Right lobe of liver (tissue), 4 donors: ENCODE results near the gene ARNT2.

Experiments used
- POLR2A ChIP-seq: fragments of 450-650 bp; IDR thresholded peaks from one replicate; pipeline ENCODE4 v1.6.1; 2017; ENCODE audit warnings: antibody characterized with exemption, mild to moderate bottlenecking
- TF ChIP-seq, protein P1 (sequence below), 4 donors: fragments of 200-600 bp in 3 of 4; fragments of 450-650 bp in 1 of 4; IDR thresholded peaks; one replicate each; pipeline versions ENCODE4 v1.5.1 to v1.8.0; 2016 to 2022; ENCODE audit warnings: antibody characterized with exemption in 4 of 4, mild to moderate bottlenecking in 2 of 4
- donor health status: DM: no; HTN: no; CAD: no.
- donor health status: DM: no; HTN: no; CAD: no.
- donor health status: DM: no; HTN: yes; CAD: no.

DNA sequence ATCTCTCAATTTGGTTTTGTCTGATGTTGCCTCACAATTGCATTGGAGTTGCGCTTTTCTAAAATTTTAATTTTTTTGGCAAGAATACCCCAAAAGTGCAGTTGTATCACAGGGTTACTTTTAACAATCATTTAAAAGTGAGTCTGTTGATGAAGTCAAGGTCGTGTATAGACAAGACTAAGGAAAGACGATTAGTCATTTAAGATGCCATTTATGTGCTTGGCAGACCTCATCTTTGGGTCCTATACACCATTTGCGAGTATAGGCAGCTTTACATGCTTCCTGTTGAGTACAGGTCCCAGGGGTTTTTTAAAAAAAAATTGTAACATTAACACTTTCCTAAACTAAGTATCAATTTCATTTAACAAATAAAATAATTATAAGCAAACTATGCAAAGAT, 12.5 kb downstream of the ARNT2 start:
- TF ChIP-seq, protein P1, sequence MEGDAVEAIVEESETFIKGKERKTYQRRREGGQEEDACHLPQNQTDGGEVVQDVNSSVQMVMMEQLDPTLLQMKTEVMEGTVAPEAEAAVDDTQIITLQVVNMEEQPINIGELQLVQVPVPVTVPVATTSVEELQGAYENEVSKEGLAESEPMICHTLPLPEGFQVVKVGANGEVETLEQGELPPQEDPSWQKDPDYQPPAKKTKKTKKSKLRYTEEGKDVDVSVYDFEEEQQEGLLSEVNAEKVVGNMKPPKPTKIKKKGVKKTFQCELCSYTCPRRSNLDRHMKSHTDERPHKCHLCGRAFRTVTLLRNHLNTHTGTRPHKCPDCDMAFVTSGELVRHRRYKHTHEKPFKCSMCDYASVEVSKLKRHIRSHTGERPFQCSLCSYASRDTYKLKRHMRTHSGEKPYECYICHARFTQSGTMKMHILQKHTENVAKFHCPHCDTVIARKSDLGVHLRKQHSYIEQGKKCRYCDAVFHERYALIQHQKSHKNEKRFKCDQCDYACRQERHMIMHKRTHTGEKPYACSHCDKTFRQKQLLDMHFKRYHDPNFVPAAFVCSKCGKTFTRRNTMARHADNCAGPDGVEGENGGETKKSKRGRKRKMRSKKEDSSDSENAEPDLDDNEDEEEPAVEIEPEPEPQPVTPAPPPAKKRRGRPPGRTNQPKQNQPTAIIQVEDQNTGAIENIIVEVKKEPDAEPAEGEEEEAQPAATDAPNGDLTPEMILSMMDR (IDR thresholded peaks at IDR 0.05): no peak
- TF ChIP-seq POLR2A: no peak
